ENCODE measurements around the gene PARVB. TPM values are rescaled to one million over a fixed set of nuclear protein-coding genes. Genes with fewer than 3 reads are reported as not detected.

The PARVB gene
- total RNA-seq, 1 experiment from 2014 or later = 85.3 TPM

GRCh38 chr22:44200451-44200850 is 176.3 kb downstream of the PARVB start:
- no peak overlapping the region for H3K9ac ChIP-seq (ENCODE audit: low read length)
- H3K4me2 ChIP-seq (ENCODE audit: low read length) = no peak overlapping the region
- H4K20me1 ChIP-seq (ENCODE audit: low read length) = no peaks in the 10 kb centered on the region
- H3K4me3 ChIP-seq (ENCODE audit: low read length) = no peak overlapping the region
- no peak overlapping the region for H2AFZ ChIP-seq (ENCODE audit: low read length)
- no peak for DNase-seq
- no TSS peak for BruUV-seq (replicated peaks)
- intact Hi-C loops (cut with micrococcal nuclease) = no loop called here
- H3K9me3 ChIP-seq (ENCODE audit: low read length) = no peaks in the 10 kb centered on the region
- H3F3A ChIP-seq (ENCODE audit: low read length, unreplicated experiment) = no peaks in the 10 kb centered on the region
- H3K79me2 ChIP-seq (ENCODE audit: low read length) = no peaks in the 10 kb centered on the region
- CTCF ChIA-PET = no interaction called here
- no peaks in the 10 kb centered on the region for H3K9me2 ChIP-seq (replicated peaks; ENCODE audit: low read length)
- ATAC-seq = no peak
- POLR2A ChIA-PET (ENCODE audit: unreplicated experiment) = no interaction called here
- H3K36me3 ChIP-seq (ENCODE audit: low read depth, low read length) = no peaks in the 10 kb centered on the region
- TF ChIP-seq EZH2phosphoT487 (IDR thresholded peaks at IDR 0.05; ENCODE audit: borderline replicate concordance, low read length) (no peak), CTCF (conservative IDR thresholded peaks at IDR 0.05; ENCODE audit: low read depth, low read length) (no peak), EZH2 (IDR thresholded peaks at IDR 0.05; ENCODE audit: low read length, unreplicated experiment) (no peak)
- H3K27me3 ChIP-seq (ENCODE audit: low read length) = peaks cover 4% of the 10 kb centered on the region; the same call in 1 of the 2 replicates
- no peaks in the 10 kb centered on the region for H3K4me1 ChIP-seq (ENCODE audit: insufficient read depth, low read length)
- no peak overlapping the region for H3K27ac ChIP-seq (ENCODE audit: low read length)

GRCh38 chr22:44200855-44201550 is 176.9 kb downstream of the PARVB start:
- no peak for TF ChIP-seq EZH2 (IDR thresholded peaks at IDR 0.05; ENCODE audit: low read length, unreplicated experiment)
- no peak for TF ChIP-seq EZH2phosphoT487 (IDR thresholded peaks at IDR 0.05; ENCODE audit: borderline replicate concordance, low read length)
- TF ChIP-seq CTCF (conservative IDR thresholded peaks at IDR 0.05; ENCODE audit: low read depth, low read length) = no peak
- no peak overlapping the region for H2AFZ ChIP-seq (ENCODE audit: low read length)
- CTCF ChIA-PET = no interaction called here
- intact Hi-C loops (cut with micrococcal nuclease) = no loop called here
- no TSS peak for BruUV-seq (replicated peaks)
- H3K36me3 ChIP-seq (ENCODE audit: low read depth, low read length) = no peaks in the 10 kb centered on the region
- H3K9ac ChIP-seq (ENCODE audit: low read length) = no peak overlapping the region
- no peak for DNase-seq
- H4K20me1 ChIP-seq (ENCODE audit: low read length) = no peaks in the 10 kb centered on the region
- no peaks in the 10 kb centered on the region for H3F3A ChIP-seq (ENCODE audit: low read length, unreplicated experiment)
- no peak overlapping the region for H3K27ac ChIP-seq (ENCODE audit: low read length)
- ATAC-seq = no peak
- H3K4me3 ChIP-seq (ENCODE audit: low read length) = no peak overlapping the region
- H3K4me2 ChIP-seq (ENCODE audit: low read length) = no peak overlapping the region
- peaks cover 4% of the 10 kb centered on the region; the same call in 1 of the 2 replicates for H3K27me3 ChIP-seq (ENCODE audit: low read length)
- H3K9me2 ChIP-seq (replicated peaks; ENCODE audit: low read length) = no peaks in the 10 kb centered on the region
- no peaks in the 10 kb centered on the region for H3K4me1 ChIP-seq (ENCODE audit: insufficient read depth, low read length)
- no peaks in the 10 kb centered on the region for H3K79me2 ChIP-seq (ENCODE audit: low read length)
- POLR2A ChIA-PET (ENCODE audit: unreplicated experiment) = no interaction called here
- no peaks in the 10 kb centered on the region for H3K9me3 ChIP-seq (ENCODE audit: low read length)

- H3K9me3 ChIP-seq (ENCODE audit: low read length) = no peaks in the 10 kb centered on the region
- H3K79me2 ChIP-seq (ENCODE audit: low read length) = no peaks in the 10 kb centered on the region
- no peak overlapping the region for H3K9ac ChIP-seq (ENCODE audit: low read length)
- BruUV-seq (replicated peaks) = no TSS peak
- CTCF ChIA-PET = no interaction called here
- no peak overlapping the region for H2AFZ ChIP-seq (ENCODE audit: low read length)
- no peaks in the 10 kb centered on the region for H3F3A ChIP-seq (ENCODE audit: low read length, unreplicated experiment)
- DNase-seq (no peak), ATAC-seq (no peak)
- POLR2A ChIA-PET (ENCODE audit: unreplicated experiment) = no interaction called here
- no peak overlapping the region for H3K27ac ChIP-seq (ENCODE audit: low read length)
- intact Hi-C loops (cut with micrococcal nuclease) = no loop called here
- no peaks in the 10 kb centered on the region for H4K20me1 ChIP-seq (ENCODE audit: low read length)
- no peaks in the 10 kb centered on the region for H3K36me3 ChIP-seq (ENCODE audit: low read depth, low read length)
- H3K27me3 ChIP-seq (ENCODE audit: low read length) = peaks cover 4% of the 10 kb centered on the region; the same call in 1 of the 2 replicates
- H3K9me2 ChIP-seq (replicated peaks; ENCODE audit: low read length) = no peaks in the 10 kb centered on the region
- no peak overlapping the region for H3K4me3 ChIP-seq (ENCODE audit: low read length)
- no peak overlapping the region for H3K4me2 ChIP-seq (ENCODE audit: low read length)
- TF ChIP-seq EZH2phosphoT487 (IDR thresholded peaks at IDR 0.05; ENCODE audit: borderline replicate concordance, low read length) = no peak
- TF ChIP-seq CTCF (conservative IDR thresholded peaks at IDR 0.05; ENCODE audit: low read depth, low read length) = no peak
- no peak for TF ChIP-seq EZH2 (IDR thresholded peaks at IDR 0.05; ENCODE audit: low read length, unreplicated experiment)
- H3K4me1 ChIP-seq (ENCODE audit: insufficient read depth, low read length) = no peaks in the 10 kb centered on the region
Observed at GRCh38 chr22:44201665-44202064, 177.6 kb downstream of the PARVB start.

All from PC-3 (cell line).